GM21390 (cell line): Measurements from ENCODE around the gene BAIAP2L2.
"Not testable (repeated sequence)": the region's sequence is repeated elsewhere in the genome, so short reads cannot be mapped to it uniquely, and the experiment has no call there.

Source experiments
- ATAC-seq: cut with Tn5 transposase; IDR thresholded peaks from one replicate; pipeline ENCODE4 v1.9.1; 2021; ENCODE audit not compliant: unreplicated experiment

BAIAP2L2 gene, protein sequence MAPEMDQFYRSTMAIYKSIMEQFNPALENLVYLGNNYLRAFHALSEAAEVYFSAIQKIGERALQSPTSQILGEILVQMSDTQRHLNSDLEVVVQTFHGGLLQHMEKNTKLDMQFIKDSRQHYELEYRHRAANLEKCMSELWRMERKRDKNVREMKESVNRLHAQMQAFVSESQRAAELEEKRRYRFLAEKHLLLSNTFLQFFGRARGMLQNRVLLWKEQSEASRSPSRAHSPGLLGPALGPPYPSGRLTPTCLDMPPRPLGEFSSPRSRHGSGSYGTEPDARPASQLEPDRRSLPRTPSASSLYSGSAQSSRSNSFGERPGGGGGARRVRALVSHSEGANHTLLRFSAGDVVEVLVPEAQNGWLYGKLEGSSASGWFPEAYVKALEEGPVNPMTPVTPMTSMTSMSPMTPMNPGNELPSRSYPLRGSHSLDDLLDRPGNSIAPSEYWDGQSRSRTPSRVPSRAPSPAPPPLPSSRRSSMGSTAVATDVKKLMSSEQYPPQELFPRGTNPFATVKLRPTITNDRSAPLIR

DNA sequence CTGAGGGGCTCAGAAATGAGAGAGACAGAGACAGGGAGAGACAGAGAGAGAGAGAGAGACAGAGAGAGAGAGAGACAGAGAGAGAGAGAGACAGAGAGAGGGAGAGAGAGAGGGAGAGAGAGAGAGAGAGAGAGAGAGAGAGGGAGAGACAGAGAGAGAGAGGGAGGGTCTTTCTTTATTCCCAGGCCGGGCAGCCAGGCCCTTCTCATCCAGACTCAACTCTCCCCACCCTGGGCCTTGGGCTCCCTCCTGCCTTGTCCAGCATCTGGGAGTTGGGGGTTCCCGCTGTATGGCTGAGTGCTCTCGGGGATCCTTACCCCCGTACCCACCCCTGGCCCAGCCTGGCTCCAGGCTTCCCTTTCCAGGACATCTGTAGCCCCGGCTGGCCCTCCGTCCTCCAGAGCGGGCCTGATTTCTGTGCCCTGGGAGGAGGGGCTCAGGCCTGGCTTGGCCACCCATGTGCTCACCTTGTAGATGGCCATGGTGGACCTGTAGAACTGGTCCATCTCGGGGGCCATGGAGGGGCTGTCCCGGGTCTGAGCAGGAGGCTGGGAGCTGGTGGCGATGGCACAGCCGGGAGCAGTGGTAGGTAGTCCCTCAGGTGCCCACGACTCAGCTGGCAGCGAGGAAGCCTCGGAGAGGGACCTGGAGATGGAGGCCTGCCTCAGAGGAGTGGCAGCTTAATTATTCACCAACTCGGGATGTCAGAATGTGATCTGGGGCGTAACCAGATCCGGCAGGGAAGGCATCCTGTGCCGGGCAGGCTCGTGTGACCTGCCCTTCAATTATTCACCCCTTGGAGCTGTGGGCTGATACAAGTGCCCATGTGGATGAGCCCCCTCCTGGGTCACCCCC lies at the start of gene BAIAP2L2:
TSS of gene BAIAP2L2 (minus strand) at position 677 of the 855 bp plus-strand sequence. CDS start at position 518, 159 bp downstream.
- no peak for ATAC-seq

DNA sequence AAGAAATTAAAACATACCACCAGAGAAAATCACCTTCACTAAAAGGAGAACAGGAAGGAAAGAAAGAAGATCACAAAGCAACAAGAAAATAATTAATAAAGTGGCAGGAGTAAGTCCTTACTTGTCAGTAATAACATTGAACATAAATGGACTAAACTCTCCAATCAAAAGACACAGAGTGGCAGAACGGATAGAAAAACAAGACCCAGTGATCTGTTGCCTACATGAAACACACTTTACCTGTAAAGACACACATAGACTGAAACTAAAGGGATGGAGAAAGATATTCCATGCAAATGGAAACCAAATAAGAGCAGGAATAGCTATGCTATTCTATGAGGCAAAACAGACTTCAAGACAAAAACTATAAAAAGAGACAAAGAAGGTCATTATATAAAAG lies 45.2 kb upstream of the BAIAP2L2 start:
- ATAC-seq, result no peak

DNA sequence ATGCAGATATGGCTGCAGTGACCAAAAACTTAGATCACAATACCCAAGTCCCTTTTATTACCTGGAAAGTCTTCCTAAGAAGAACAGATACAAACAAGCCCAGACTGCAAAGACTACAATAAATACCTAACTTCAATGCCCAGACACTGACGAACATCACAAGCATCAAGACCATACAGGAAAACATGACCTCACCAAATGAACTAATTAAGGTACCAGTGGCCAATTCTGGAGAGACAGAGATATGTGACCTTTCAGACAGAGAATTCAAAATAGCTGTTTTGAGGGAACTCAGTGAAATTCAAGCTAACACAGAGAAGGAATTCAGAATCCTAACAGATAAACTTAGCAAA lies 44.1 kb upstream of the BAIAP2L2 start:
- not testable (repeated sequence) for ATAC-seq

DNA sequence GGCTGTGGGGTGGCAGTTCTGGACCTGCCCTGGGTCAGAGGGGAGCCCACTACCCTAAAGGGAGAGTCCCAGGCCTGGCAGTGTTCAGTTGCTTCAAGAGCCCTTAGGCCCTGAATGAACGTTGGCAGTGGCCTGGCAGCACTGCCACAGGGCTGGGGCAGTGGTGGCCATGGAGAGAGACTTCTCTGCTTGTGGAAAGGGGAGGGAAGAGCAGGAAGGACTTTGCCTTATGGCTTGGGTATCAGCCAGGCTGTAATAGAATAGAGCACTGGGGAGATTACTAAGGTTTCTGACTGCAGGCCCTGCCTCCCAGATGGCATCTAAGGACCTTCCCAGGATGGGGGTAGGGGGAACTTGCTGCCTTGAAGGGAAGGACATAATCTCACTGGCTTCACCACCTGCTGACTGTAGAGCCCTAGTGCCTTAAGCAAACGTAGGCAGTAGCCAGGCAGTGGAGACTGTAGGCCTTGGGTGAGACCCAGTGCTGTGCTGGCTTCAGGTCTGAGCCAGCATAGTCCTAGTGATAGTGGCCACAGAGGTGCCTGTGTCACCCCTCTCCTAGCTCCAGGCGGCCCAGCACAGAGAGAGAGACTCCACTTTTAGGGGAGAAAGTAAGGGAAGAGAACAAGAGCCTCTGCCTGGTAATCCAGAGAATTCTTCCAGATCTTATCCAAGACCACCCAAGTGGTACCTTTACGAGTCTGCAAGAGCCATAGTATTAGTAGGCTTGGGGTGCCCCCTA lies 43.5 kb upstream of the BAIAP2L2 start:
- ATAC-seq, result no peak

DNA sequence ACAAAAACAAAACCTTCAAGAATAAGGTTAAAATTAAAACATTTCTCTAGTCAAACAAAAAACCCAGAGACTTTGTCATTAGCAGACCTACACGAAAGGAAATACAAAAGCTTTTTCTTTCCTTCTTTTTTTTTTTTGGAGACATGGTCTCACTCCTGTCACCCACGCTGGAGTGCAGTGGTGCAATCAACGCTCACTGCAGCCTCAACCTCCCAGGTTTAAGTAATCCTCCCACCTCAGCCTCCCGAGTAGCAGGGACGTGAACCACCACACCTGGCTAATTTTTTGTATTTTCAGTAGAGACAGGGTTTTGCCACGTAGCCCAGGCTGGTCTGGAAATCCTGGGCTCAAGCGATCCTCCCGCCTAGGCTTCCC lies 40.6 kb upstream of the BAIAP2L2 start:
- no peak for ATAC-seq

DNA sequence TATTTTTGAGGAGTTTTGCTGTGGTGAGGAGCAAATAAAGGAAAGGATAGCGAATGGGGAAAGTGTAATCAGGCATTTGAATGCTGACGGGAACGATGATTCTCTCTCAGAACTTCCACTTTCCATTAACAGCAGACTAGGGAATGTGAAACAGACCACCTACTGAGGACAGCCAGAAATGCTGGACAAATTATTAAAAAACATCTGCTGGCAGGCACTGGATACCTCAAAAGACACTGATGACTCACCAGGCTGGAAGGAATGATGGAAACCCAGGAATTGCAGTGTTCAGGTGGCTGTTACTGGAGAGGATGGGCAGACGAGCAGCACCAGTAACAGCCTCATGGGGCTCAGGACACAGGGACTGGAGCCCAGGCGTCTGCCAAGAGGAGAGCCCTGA lies 37.8 kb upstream of the BAIAP2L2 start:
- ATAC-seq, result no peak

DNA sequence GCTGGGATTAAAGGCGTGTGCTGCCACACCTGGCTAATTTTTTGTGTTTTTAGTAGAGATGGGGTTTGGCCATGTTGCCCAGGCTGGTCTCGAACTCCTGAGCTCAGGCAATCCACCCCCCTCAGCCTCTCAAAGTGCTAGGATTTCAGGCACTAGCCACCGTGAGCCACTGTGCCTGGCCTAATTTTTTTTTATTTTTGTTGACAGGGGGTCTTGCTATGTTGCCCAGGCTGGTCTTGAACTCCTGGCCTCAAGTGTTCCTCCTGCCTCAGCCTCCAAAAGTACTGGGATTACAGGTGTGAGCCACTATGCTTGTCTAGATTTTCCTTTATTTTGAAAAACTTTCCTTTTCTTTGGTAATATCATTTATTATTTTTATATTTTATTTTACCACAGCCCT lies 35.7 kb upstream of the BAIAP2L2 start:
- ATAC-seq, result not testable (repeated sequence)

DNA sequence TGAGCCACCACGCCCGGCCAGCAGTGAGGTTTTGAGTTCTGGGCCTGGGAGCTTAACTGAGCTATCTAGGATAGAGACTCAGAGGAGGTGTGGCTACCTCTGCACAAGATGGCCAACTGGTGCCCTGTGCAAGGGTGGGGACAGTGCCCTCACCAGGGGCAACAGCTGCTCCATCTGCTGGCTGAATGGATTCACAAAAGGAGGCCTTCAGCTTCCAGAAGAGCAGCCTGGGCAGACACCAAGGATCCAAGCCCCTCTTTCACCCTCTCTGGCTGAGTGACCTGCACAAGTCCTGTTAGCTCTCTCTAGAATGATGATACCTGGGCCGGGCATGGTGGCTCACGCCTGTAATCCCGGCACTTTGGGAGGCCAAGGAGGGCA lies 33.5 kb upstream of the BAIAP2L2 start:
- no peak for ATAC-seq

DNA sequence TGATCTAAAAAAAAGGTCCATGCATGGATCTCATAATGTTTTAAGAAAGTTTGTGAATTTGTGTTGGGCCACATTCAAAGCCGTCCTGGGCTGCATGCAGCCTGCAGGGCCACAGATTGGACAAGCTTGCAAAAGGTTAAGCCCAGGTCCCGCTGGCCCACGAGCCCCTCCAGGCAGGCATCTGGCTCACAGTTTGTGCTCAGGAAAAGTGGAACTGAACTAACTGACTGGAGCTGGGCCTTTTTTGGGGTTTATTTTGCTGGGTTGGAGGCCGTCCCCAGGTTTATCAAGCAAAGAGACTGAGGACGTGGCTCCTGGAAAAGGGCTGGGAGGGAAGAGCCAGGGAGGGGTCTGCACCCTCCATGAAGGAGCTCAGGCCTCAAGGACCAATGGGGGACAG lies 32.1 kb upstream of the BAIAP2L2 start:
- ATAC-seq, result no peak

DNA sequence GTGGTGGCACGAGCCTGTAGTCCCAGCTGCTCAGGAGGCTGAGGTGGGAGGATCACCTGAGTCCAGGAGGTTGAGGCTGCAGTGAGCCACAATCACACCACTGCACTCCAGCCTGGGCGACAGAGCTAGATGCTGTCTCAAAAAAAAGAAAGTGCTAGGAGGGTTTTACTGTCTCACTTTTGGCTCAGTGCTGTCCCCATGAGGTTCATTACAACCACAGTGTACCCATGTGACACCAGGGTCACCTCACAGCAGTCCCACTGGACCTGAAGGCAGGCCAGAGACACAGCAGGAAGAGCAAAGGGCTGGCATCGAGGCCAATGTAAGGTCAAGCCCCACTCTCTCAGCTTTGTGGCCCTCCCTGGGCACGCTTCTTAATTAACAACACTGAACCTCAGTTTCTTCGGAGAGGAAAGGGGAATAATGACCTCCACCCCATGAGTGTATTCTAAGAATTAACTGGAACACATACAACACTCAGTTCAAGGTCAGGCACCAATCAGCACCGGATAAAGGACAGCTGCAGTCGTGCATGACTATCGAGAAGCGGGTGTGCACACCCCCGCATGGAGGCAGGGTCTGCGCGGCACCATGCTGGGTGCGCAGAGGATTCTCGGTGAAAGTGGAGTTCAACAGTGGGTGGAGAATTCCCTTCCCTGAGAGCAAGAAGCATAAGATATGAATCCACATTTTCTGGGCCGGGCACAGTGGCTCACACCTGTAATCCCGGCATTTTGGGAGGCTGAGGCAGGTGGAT lies 30.9 kb upstream of the BAIAP2L2 start:
- no peak for ATAC-seq

DNA sequence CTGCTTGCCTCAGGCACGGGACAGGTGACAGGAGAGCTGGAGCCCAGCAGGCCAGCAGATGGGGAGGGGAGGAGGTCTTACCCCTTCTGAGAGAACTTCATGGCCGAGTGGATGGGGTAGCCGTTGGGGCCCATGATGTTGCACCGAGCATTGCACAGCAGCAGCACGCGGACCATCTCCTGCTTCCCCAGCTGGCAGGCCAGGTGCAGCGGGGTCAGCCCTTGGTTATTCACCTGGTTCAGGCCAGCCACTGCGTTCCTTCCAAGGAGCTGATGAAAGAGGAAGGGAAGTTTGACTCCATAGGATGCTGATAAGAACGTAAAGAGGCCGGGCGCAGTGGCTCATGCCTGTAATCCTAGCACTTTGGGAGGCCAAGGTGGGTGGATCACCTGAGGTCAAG lies 29.4 kb upstream of the BAIAP2L2 start:
- no peak for ATAC-seq

DNA sequence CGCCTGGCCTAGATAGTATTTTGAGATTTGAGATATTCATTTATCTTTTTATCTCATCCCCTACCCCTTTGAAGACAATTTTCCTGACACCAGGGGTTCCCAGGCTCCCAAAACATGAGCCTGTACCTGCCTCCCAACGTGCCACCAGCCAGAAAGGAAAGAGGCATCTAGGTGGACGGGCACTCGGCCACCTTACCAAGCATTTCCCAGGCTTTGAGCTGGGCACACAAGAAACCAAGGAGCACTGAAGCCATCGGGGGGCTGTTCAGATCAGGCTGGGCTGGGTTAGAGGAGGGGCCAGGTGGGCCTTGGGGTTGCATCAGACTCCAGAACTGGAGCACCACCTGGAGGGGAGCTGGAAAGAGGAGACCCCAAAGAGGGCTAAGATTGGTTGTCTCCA lies 28.5 kb upstream of the BAIAP2L2 start:
- no peak for ATAC-seq

DNA sequence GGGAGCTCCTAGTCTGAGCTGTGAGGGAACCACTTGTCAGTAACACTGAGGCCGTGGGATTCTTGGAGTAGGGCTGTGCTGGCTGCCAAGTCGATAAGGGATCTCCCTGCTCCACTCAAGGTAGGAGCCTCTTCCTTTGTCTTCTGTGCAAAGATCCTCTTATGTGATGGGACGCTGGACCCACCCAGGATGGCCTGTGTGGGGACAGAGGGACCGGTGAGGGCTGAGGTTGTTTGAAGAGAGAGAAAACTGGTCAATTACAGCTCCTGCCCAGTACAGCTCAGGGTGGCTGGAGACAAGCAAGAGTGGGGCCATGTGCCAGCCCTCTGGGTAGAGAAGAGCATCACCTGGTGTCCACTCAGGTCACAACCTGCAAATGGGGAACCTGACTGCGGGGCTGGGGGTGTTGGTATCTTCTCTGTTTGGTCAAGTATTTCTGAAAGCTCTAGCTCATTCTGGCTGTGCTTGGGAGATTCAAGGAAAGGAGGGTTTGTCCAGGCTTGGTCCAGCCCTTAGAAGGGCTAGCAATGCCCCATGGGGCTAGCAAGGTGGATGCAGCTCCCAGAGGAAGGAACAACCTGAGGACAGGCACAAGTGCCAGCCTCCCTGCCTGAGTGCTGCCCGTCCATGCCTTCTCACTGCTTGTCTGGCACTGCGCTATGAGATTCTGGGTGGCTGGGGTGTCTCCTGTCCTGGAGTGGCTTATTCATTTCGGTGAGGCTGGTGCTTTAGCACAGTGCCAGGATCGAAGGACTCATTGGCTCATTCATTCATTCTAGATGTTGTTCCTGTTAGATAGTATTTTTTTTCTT lies 27.6 kb upstream of the BAIAP2L2 start:
- ATAC-seq, result no peak

DNA sequence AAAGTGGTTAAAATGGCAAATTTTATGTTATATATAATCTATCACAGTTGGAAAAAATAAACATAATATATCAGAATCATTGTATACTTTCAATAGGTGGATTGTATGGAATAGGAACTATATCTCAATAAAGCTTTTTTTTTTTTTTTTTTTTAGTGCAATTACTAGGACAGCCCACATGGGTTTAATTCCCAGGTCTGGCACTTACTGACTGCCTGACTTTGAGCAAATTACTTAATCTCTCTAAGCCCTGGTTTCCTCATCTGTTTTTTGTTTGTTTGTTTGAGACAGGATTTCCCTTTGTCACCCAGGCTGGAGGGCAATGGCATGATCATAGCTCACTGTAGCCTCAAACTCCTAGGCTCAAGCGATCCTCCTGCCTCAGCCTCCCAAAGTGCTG lies 26.1 kb upstream of the BAIAP2L2 start:
- ATAC-seq, result no peak

DNA sequence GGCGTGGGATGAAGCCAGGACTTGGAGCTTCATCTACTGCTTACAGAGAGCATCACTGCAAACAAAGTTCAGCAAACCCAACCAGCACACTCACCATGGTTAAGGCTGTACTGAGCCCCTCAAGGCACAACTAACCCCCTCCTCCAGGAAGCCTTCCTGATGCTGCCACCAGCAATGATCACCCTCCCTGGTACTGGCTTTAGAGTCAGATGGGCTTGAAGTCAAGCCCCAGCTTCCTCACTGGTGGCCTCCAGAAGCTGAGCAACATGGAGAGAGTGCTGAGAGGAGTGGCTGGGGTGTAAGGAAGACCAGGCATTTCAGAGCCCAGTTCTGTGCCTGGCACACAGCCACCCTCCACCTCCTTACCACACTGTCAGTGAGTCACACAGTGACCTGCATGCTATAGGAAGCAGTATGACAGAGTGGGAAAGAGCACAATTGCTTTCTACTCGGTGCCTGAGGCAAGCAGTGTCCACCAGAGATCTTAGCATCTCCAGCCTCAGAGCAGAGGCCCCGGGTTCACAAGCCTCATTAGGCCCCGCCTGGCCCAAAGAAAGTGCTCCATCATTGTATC lies 24.7 kb upstream of the BAIAP2L2 start:
- no peak for ATAC-seq

DNA sequence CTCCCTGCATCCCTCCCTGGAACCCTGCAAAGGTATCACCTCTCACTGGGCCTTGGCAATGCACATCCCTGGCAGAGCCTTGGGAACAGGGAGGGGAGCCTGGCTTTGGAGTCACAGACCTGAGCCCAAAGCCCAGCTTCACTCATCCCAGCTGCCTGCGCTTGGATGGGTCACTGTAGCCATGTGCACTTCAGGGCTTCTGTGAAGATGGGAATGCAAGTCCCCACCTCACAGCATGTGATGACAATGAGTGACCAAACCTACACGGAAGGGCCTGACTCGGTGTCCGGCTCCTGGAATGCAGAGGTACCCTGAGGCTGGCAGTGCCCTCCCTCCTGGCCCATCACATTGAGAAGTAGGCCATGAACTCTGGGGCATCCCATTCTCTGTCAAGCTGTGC lies 22.8 kb upstream of the BAIAP2L2 start:
- no peak for ATAC-seq

DNA sequence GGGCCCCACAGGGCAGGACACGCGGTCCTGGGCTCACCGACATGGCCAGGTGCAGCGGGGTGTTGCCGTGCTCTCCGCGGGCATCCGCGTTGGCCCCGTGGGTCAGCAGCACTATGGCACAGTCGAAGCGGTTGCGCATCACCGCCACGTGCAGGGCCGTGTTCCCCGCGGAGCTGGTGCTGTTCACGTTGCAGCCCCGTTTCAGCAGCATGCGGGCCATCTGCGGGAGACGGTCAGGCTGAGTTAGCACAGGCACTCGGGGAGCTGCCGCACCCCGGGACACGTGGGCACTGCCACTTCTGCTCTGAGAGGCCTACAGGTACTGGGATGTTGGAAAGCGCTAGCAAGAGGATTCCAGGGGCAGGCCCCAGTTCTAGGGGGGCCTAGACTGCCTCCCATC lies 22.3 kb upstream of the BAIAP2L2 start:
- ATAC-seq, result no peak

DNA sequence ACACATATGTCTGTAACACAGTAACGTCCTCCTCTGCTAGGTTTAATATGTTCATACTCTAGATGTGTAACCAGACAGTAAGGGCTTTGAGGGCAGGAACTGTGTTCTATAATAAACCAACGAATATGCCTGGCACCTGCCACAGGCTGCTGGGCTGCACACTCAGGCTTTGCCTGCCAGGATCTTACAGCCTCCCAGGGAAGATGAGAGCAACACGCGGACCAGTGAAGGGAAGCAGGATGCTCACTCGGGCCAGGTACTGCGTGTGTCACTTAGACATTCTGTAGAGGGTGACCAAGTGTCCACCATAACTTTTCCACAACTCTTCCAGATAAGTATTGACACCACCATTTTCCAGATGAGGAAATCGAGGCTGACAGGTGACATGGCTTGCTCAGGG lies 21.7 kb upstream of the BAIAP2L2 start:
- no peak for ATAC-seq

DNA sequence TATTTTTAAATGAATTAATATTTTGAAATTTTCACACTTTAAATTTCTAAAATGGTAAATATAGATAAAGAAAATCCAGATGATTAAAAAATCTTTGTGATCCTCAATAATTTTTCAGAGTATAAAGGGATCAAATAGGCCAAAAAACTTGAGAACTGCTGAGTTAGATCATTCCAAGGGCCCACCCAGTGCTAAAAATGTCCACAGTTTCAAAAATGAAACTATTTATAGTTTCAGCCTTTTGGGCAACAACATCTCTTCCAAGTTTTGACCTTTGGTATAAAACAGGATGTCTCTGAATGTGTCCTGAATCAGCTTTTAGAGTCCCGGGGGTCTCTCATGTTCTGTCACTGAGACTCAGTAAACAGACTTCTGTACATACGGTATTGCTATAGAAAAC lies 20.9 kb upstream of the BAIAP2L2 start:
- no peak for ATAC-seq

DNA sequence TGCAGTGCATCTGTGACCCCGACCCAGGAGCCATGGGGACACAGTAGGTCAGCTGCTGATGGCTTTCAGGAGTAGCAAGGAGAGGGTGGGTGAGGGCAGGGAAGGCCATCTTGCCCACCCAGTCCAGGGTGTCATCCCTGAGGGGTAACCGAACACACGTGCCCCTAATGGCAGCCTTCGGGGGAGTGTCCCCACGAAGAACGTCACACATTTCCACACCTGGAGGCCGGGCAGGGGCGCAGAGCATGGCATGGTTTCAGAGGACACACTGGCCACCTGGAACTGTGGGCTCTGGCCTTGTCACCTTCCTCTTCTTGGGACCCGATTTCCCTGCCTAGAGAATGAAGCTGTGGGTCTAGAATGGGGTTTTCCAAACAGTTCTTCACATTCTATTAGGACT lies 19.4 kb upstream of the BAIAP2L2 start:
- ATAC-seq, result no peak
